Activated CD8-positive, alpha-beta T cell treated with anti-CD3 and anti-CD28 coated beads for 36 hours (primary cell): ENCODE data around the gene PCNX2. TPM values are rescaled to one million over a fixed set of nuclear protein-coding genes. Genes with fewer than 3 reads are reported as not detected.

Source experiments
- ATAC-seq: fragments of 200-7000 bp; cut with Tn5 transposase; one replicate; pipeline ENCODE4 v1.10.0; 2021; ENCODE audit warnings: mild to moderate bottlenecking, moderate library complexity
- CTCF ChIA-PET: fragments of 350-600 bp; sonication (Branson Sonifier 250); formaldehyde crosslinking; loops from one replicate; lab custom pipeline; 2021; ENCODE audit warnings: antibody characterized with exemption; lab: Charles Lee
- POLR2A ChIA-PET: fragments of 350-600 bp; sonication (Branson Sonifier 250); formaldehyde crosslinking; loops from one replicate; lab custom pipeline; 2021; ENCODE audit warnings: antibody characterized with exemption; lab: Charles Lee
- DNase-seq: peaks from one replicate; pipeline ENCODE4 v3.0.0-alpha.2; 2020
- H3K27ac Mint-ChIP-seq: one replicate; pipeline ENCODE4 v1.8.0; 2021; ENCODE audit warnings: mild to moderate bottlenecking, mixed read lengths
- H3K27me3 Mint-ChIP-seq: one replicate; pipeline ENCODE4 v1.8.0; 2021; ENCODE audit warnings: mixed read lengths
- H3K36me3 Mint-ChIP-seq: one replicate; pipeline ENCODE4 v1.8.0; 2021; ENCODE audit warnings: low read depth, mixed read lengths
- H3K4me1 Mint-ChIP-seq: one replicate; pipeline ENCODE4 v1.8.0; 2021; ENCODE audit warnings: low read depth, mixed read lengths
- H3K4me3 Mint-ChIP-seq: one replicate; pipeline ENCODE4 v1.8.0; 2021; ENCODE audit warnings: mild to moderate bottlenecking, moderate library complexity, mixed read lengths
- H3K9me3 Mint-ChIP-seq: one replicate; pipeline ENCODE4 v1.8.0; 2021; ENCODE audit warnings: mixed read lengths
- intact Hi-C: fragments of 100-400 bp; cut with micrococcal nuclease; formaldehyde crosslinking; loops from one replicate; pipeline ENCODE4 v1.10.0; 2022
- total RNA-seq, 2 experiments: library from RNA; stranded (reverse); gene quantifications; one replicate each; pipeline ENCODE4 v1.2.3, GENCODE V29; 2021
- TF ChIP-seq, protein P1 (sequence below): fragments of 200-600 bp; IDR thresholded peaks from one replicate; pipeline ENCODE4 v1.8.0; 2022; ENCODE audit warnings: antibody characterized with exemption, mild to moderate bottlenecking

The PCNX2 gene
- total RNA-seq, 2 experiments from 2014 or later: 14.4 to 14.9 TPM

DNA sequence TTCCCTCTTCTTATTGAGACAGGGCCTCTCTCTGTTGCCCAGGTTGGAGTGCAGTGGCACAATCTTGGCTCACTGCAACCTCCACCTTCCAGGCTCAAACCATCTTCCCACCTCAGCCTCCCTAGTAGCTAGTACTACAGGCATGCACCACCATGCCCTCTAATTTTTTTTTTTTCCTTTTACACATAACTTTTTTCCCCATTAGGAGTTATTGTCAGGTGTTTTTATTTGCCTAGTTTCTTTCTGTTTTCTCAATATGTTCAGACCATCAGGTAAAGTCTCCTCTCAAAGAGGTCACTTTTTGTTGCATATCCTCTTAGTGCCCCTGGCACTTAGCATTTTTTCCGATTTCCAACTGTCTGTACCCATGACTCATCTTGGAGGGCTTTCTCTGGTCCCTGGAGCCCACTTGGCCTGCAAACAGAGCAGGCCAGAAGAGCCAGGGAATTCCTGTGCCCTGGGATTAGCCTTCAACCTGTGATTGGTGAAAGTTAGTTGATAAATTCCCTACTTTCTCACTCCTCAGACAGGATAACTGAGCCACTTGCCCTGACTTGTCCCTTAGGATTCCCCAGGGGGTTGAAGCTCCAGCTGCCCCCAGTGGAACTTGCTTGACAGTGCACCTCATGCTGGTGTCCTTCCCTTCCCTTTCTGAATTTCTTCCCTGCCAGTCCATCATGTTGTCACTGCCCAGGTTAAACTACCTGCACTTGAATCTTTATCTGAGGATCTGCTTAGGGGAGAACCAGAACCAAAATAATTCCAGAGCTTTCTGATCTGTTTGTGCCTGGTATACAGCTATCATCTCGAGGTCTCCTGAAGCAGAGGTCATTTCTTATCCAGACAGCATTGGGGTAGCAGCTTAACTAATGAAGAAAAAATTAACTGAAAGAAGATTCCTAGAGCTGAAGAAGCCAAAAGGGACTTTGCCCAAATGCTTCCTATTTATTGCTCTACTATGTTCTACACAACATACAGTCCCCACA lies 342.7 kb downstream of the PCNX2 start:
- ChIA-PET CTCF (interaction anchor here (0.7 to 3.1 kb wide), 9 partner anchors 8 to 1356 kb away, joined by 3 to 17 read pairs (median 3); no protein-coding TSS in a partner anchor), POLR2A (interaction anchor here (0.6 kb wide), 1 partner anchor 172 kb away, joined by 3 read pairs; no protein-coding TSS in a partner anchor)
- no peaks in the 10 kb centered on the region for H3K9me3 Mint-ChIP-seq
- TF ChIP-seq, protein P1, sequence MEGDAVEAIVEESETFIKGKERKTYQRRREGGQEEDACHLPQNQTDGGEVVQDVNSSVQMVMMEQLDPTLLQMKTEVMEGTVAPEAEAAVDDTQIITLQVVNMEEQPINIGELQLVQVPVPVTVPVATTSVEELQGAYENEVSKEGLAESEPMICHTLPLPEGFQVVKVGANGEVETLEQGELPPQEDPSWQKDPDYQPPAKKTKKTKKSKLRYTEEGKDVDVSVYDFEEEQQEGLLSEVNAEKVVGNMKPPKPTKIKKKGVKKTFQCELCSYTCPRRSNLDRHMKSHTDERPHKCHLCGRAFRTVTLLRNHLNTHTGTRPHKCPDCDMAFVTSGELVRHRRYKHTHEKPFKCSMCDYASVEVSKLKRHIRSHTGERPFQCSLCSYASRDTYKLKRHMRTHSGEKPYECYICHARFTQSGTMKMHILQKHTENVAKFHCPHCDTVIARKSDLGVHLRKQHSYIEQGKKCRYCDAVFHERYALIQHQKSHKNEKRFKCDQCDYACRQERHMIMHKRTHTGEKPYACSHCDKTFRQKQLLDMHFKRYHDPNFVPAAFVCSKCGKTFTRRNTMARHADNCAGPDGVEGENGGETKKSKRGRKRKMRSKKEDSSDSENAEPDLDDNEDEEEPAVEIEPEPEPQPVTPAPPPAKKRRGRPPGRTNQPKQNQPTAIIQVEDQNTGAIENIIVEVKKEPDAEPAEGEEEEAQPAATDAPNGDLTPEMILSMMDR: peak; percentile 76
- H3K4me1 Mint-ChIP-seq: peaks cover 33% of the 10 kb centered on the region
- intact Hi-C loops: loop anchor here (10.0 kb wide), 1 partner anchor 318 kb away; the partner anchor contains the start of gene SIPA1L2
- H3K27ac Mint-ChIP-seq: no peak overlapping the region
- no peak for ATAC-seq
- H3K36me3 Mint-ChIP-seq: peaks cover 16% of the 10 kb centered on the region
- H3K4me3 Mint-ChIP-seq: no peak overlapping the region
- peak; percentile 37 for DNase-seq
- H3K27me3 Mint-ChIP-seq: no peaks in the 10 kb centered on the region

DNA sequence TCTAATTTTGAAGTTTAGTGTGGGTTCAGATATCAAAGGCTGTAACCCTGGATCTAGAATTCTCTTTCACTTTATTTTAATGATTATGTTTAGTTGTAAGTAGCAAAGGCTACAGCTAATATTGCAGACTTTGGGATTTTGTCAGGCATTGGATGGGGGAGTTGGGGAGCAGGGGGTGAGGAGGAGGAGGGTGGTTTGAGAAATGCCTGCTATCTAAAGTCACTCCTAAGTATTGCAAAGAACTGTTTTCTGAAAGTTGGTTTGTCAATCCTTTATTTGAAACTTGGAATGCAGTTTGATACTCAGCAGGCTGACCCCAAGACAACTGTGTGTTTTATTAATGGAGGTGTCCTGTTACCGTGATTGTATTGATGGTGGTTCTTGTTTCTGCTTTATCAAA lies 343.9 kb downstream of the PCNX2 start:
- no peak for ATAC-seq
- Mint-ChIP-seq H3K4me3 (peak overlapping the region; percentile 96), H3K9me3 (no peaks in the 10 kb centered on the region), H3K36me3 (peaks cover 7% of the 10 kb centered on the region), H3K27me3 (no peaks in the 10 kb centered on the region), H3K27ac (peak overlapping the region; percentile 95), H3K4me1 (peaks cover 33% of the 10 kb centered on the region)
- TF ChIP-seq, protein P1: no peak
- ChIA-PET POLR2A (no interaction called here), CTCF (interaction anchor here (1.0 to 3.1 kb wide), 2 partner anchors 14 to 74 kb away, joined by 3 to 17 read pairs; no protein-coding TSS in a partner anchor)
- DNase-seq: no peak
- intact Hi-C loops: loop anchor here (10.0 kb wide), 1 partner anchor 317 kb away; the partner anchor contains the start of gene SIPA1L2

DNA sequence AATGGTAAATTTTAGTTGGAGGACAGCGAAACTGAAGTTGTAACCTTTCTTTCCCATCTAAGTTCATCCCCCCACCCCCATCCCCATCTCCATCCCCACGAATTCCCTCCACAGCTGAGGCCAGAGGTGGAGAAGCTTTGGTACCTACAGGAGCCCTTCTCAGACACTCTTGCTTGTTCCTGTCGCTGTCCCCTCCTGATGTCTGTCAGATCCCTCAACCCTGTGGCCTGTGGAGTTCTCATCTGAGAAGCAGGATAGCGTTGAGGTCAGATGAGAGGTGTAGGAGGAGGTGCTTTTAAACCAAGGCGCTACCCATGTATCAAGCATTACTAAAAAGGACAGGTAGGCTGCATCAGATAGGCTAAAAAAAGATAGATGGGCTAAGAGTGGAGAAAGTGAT lies 344.3 kb downstream of the PCNX2 start:
- no peaks in the 10 kb centered on the region for H3K9me3 Mint-ChIP-seq
- peak overlapping the region; percentile 95 for H3K27ac Mint-ChIP-seq
- ChIA-PET CTCF (interaction anchor here (1.0 to 3.1 kb wide), 2 partner anchors 14 to 74 kb away, joined by 3 to 17 read pairs; no protein-coding TSS in a partner anchor), POLR2A (interaction anchor here (0.7 kb wide), 1 partner anchor 23 kb away, joined by 3 read pairs; no protein-coding TSS in a partner anchor)
- intact Hi-C loops: loop anchor here (10.0 kb wide), 1 partner anchor 316 kb away; the partner anchor contains the start of gene SIPA1L2
- H3K4me3 Mint-ChIP-seq: peak overlapping the region; percentile 96
- peaks cover 33% of the 10 kb centered on the region for H3K4me1 Mint-ChIP-seq
- ATAC-seq: no peak
- TF ChIP-seq, protein P1: no peak
- peaks cover 5% of the 10 kb centered on the region for H3K36me3 Mint-ChIP-seq
- H3K27me3 Mint-ChIP-seq: no peaks in the 10 kb centered on the region
- DNase-seq: peak; percentile 39

DNA sequence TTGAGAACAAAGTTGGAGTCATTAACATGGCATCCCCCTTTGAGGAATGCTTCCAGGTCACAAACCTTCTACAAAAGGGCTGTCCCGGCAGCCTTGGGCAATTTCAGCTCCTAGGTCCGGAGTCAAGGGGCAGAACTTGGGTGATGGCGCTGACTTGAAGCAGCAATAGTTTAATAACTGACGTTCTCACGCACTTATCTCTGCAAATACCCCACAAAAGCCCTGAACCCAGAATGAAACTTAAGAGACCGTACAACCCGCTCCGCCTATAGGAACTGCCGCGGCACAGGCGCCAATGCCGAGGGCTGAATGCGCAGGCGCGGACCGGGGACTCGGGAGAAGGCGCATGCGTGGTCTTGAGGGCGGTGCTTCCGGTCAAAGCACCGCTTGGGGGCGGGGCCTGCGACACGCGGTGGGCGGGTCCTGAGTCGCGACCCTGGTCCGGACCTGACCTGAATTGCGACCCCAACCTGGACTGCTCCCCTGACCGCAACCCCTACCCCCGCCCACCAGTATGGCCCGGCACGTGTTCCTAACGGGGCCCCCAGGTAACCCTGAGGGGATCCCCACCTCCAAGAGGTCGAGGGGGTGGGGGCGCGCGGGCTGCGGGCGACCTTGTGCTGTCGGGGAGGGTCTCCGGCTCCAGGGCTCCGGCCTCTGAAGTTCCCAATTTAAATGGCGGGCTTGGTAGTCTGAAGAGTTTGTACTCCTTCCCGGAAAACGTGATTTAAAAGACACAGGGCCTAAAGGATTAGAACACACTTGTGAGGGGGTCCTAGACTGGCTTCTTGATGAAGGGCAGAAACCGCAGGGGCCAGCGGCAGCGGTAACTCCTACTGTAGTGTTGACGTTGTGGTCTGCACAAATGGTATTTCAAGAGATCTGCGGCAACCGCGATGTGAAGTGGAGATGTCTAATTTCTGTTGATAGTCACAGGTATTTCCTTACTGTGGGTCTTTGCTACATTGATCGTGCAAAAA lies 345.0 kb downstream of the PCNX2 start, which contains the start of gene NTPCR:
Gene NTPCR (plus strand): TSS at position 415 of the 980 bp plus-strand sequence. CDS start 100 bp downstream, at position 515.
- H3K27ac Mint-ChIP-seq: peak within 1 kb of the TSS; percentile 95
- H3K9me3 Mint-ChIP-seq: no peaks in the 10 kb centered on the region
- ATAC-seq (peak; percentile 98), DNase-seq (peak; percentile 95)
- no peaks in the 10 kb centered on the region for H3K27me3 Mint-ChIP-seq
- TF ChIP-seq, protein P1: no peak
- ChIA-PET POLR2A (interaction anchor here (0.7 kb wide), 1 partner anchor 22 kb away, joined by 3 read pairs; no protein-coding TSS in a partner anchor), CTCF (interaction anchor here (0.7 to 3.1 kb wide), 3 partner anchors 15 to 323 kb away, joined by 3 to 17 read pairs (median 6); no protein-coding TSS in a partner anchor)
- peaks cover 2% of the 10 kb centered on the region for H3K36me3 Mint-ChIP-seq
- H3K4me1 Mint-ChIP-seq: peaks cover 37% of the 10 kb centered on the region
- intact Hi-C loops: loop anchor here (10.0 kb wide), 1 partner anchor 316 kb away; the partner anchor contains the start of gene SIPA1L2
- peak within 1 kb of the TSS; percentile 96 for H3K4me3 Mint-ChIP-seq
